Measurements from ENCODE around the gene IMP4. TPM values are rescaled to one million over a fixed set of nuclear protein-coding genes. Genes with fewer than 3 reads are reported as not detected.

Gene IMP4
- total RNA-seq, 1 experiment from 2014 or later = 101 TPM

- H3K23me2 ChIP-seq (ENCODE audit: insufficient read length, low read depth, low read length, poor library complexity, severe bottlenecking) = no peaks in the 10 kb centered on the region
- H4K91ac ChIP-seq (ENCODE audit: insufficient read length, low read depth, low read length) = no peak overlapping the region
- no peak overlapping the region for H2BK120ac ChIP-seq (ENCODE audit: low read depth, low read length, poor library complexity, severe bottlenecking)
- no peak overlapping the region for H2BK12ac ChIP-seq (ENCODE audit: insufficient read length, low read depth, low read length)
- no peak overlapping the region for H3K27ac ChIP-seq (ENCODE audit: insufficient read length, low read depth, low read length)
- no peak overlapping the region for H3K4me3 Mint-ChIP-seq
- H4K20me1 ChIP-seq (ENCODE audit: control insufficient read depth, insufficient read depth, insufficient read length) = no peaks in the 10 kb centered on the region
- no peak overlapping the region for H2BK5ac ChIP-seq (ENCODE audit: insufficient read length, low read length)
- H3K4me1 ChIP-seq (ENCODE audit: insufficient read depth, low read length) = no peaks in the 10 kb centered on the region
- TF ChIP-seq CTCF (conservative IDR thresholded peaks at IDR 0.05) = no peak
- no peak overlapping the region for H2AFZ ChIP-seq (ENCODE audit: low read length)
- H3K4me1 Mint-ChIP-seq = peaks cover 11 to 12% of the 10 kb centered on the region in 2 experiments
- no peak overlapping the region for H3K23ac ChIP-seq (ENCODE audit: insufficient read length, low read depth, low read length)
- no peak overlapping the region for H3K4me2 ChIP-seq (ENCODE audit: insufficient read depth, insufficient read length, low read length)
- H3K9ac ChIP-seq (ENCODE audit: extremely low read depth, insufficient read length, low read length) = no peak overlapping the region
- no peak overlapping the region for H2BK15ac ChIP-seq (ENCODE audit: low read depth, low read length)
- H3K27ac Mint-ChIP-seq = no peak overlapping the region
- H3T11ph ChIP-seq (ENCODE audit: low read length) = no peak overlapping the region
- H3K56ac ChIP-seq (ENCODE audit: insufficient read length, low read depth, low read length) = no peak overlapping the region
- no peaks in the 10 kb centered on the region for H3K79me1 ChIP-seq (ENCODE audit: insufficient read depth, low read depth, low read length, poor library complexity, severe bottlenecking)
- no peak overlapping the region for H4K8ac ChIP-seq (replicated peaks; ENCODE audit: insufficient read length, low read depth, low read length)
- no peak for DNase-seq
- H3K27me3 ChIP-seq (ENCODE audit: insufficient read depth, low read length) = no peaks in the 10 kb centered on the region
- no peaks in the 10 kb centered on the region; a peak in 2 of 7 replicates for H3K36me3 Mint-ChIP-seq (ENCODE audit: insufficient read depth in 1 of 3, low read depth in 3 of 3)
- H2AK5ac ChIP-seq (ENCODE audit: insufficient read length, low read length) = no peak overlapping the region
- no CpG with 5 or more reads among the region's 3 CpGs for WGBS (ENCODE audit: extremely low coverage, insufficient read length, low lambda C conversion rate)
- H2BK20ac ChIP-seq (ENCODE audit: low read depth, low read length, poor library complexity, severe bottlenecking) = no peak overlapping the region
- H3K9me3 Mint-ChIP-seq = no peaks in the 10 kb centered on the region
- no peak overlapping the region for H3K14ac ChIP-seq (ENCODE audit: insufficient read depth, low read length)
- no peak overlapping the region for H3K4ac ChIP-seq (ENCODE audit: low read depth, low read length)
- no peaks in the 10 kb centered on the region for H3K9me3 ChIP-seq (ENCODE audit: control insufficient read depth, low read depth, low read length)
- no peaks in the 10 kb centered on the region for H3K79me2 ChIP-seq (ENCODE audit: insufficient read depth, low read length)
- H3K27me3 Mint-ChIP-seq (ENCODE audit: low read depth) = no peaks in the 10 kb centered on the region; the same call in 1 of the 2 replicates
- H3K18ac ChIP-seq (ENCODE audit: insufficient read length, low read depth, low read length) = no peak overlapping the region
- H4K5ac ChIP-seq (ENCODE audit: insufficient read length, low read depth, low read length) = no peak overlapping the region
Measured at GRCh38 chr2:130385709-130386108, 43.0 kb downstream of the IMP4 start.

All from H9 (cell line).